GM18505 (cell line): ENCODE data around the gene FOXL2NB.

Experiments
- ATAC-seq: cut with Tn5 transposase; IDR thresholded peaks from one replicate; pipeline ENCODE4 v1.9.1; 2021; ENCODE audit not compliant: unreplicated experiment
- POLR2A ChIP-seq: IDR thresholded peaks from 4 replicates; pipeline ENCODE4 v1.6.1; 2011; ENCODE audit warnings: borderline replicate concordance; ENCODE audit not compliant: insufficient read depth, insufficient read length; ENCODE audit errors: extremely low read depth

The FOXL2NB gene

DNA sequence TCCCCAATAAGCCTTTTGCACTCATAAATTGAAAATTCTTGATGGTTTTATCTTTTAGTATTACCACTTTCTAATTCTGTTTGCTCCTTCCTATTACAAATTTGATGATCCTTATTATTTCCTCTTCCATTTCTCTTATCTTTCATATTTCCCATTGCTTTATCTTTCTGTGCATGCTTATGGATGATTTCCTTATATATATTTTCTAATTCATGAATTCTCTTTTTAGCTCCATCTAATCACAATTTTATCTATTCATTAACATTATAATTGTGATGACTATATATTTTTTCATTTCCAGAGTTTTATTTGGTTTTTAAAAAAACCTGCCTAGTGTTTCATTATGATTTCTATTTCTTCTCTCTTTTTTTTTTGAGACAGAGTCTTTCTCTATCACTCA, 17.9 kb downstream of the FOXL2NB start:
- no peak for ATAC-seq
- no peak for TF ChIP-seq POLR2A

DNA sequence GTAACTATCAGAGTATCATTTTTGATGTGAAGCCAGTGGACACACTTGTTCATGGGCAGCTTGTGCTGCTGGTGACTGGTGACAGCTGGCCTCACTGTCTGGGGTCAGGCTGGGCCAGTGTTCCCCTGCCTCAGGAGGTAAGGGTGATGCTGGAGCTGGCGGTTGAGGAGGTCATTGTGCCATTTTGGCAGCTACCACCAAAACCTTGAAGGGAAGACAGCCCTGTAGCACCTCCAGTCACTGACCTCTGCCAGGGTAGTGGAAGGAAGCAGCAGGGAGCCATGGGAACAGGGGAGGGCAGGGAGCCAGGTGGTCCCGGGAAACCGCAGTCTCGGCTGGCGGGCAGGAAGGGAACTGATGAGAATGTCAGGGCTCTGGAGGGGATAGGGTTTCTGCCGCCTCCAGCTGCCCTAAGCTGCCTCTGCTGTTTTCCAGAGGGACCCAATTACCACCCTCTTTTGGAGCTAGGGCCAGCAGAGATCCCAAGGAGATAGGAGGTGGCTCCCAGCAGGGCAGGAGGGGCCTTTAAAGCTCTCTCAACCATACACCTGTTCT, 24.8 kb downstream of the FOXL2NB start:
- no peak for ATAC-seq
- no peak for TF ChIP-seq POLR2A

DNA sequence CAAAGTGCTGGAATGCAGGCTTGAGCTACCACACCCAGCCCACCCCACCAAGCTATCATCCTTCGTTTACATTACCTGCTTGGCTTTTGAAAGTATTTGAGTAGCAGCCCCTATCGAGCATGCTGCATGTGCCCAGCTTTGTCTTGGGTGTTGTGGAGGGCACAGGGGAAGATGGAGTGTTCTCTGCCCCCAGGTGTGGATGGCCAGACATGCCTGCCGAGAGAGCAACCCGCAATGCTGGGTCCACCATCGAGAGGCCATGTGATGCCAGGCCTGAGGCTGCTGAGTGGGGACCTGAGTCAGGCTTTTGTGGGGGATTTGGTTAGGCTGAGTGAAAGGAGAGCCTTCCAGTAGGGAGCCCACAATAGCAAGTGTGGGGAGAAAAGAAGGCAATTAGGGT, 25.9 kb downstream of the FOXL2NB start:
- no peak for TF ChIP-seq POLR2A
- ATAC-seq: no peak

DNA sequence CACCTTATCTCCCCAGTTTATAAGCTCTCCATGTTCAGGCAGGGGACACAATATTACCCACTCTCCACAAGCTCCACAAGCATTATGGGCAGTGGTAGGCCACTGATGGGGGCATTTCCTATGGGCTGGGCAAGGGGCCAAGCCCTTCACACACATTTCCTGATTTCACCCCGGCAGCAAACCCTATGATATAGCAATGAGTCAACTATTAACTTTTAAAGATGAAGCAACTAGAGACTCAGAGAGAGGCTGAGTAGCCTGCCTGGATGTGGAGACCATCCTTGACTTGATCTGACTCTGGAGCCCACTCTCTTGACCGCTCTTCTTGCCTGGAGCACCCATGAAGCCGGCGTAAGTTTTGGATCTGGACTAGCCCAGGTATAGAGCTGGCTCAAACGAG, 27.4 kb downstream of the FOXL2NB start:
- no peak for ATAC-seq
- TF ChIP-seq POLR2A: no peak

DNA sequence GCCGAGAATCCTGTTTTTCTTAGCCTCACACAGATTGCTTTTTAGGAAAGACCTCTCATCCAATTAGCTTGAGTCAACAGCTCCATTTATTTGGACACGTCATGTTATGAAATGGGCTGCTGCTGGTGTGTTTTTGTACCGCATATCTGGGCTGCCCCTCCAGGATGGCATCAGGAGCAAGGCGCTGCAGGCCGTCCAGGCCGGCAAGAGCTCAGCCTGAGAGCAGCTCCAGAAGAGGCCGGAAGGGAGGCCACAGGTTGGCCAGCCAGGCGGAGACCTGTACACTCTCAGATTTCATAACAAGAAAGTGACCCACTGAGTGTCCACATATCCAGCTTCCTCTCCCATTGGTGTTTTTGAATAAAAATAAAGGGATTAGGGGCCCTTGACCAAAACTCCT, 28.3 kb downstream of the FOXL2NB start:
- ATAC-seq: no peak
- no peak for TF ChIP-seq POLR2A

DNA sequence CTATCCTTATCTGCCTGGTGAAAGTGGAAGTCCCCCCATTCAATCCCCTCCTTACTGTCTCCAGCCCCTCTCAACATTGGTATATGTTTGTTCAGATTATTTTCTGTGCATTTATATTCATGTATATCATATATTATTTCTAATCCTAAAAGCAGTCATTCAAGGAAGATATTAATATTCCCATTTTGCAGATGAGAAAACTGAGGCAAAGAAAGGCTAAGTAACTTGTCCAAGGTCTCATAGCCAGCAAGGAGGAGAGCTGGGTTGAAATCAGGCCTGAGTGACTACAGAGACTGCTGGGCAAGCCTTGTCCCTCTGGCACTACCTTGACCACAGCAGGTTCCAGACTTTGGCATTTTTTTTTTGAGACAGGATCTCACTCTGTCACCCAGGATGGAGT, 29.0 kb downstream of the FOXL2NB start:
- no peak for ATAC-seq
- TF ChIP-seq POLR2A: no peak

DNA sequence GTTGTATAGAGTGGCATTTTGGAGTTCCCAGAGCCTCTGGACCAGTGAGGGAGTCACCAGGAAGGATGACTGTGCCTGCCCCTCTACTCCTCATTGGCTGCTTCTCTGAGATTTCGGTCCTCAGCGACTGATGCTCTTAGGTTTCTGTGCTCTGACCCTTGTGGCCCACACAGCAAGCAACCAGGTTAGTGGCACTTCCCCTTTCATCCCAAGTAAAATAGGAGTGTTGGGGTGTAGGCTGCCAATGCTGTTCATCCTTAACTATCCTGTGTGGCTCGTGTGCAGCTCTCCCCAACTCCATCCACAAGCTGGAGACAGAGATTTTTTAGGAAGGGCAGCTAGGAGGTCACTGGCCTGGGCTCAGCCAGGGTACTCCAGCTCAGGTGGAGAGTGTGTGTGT, 37.8 kb downstream of the FOXL2NB start:
- ATAC-seq: no peak
- no peak for TF ChIP-seq POLR2A

DNA sequence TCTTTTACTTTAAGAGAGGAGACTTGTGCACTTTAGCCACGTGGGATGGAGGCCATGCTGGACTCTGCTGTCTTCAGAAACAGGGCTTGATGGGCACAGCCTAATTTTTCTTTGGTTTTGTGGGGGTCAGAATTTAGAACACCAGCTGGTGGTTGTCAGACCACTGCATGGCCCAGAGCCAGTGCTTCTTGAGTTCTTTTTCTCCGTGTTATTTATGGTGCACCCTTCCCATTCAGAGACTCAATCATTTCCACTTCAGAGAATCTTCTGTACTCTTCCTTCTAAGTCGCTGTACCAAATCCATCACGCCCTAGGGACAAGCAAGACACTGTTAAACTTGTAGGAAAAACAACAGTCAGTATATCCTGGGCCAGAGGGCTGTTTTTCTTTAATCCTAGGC, 38.9 kb downstream of the FOXL2NB start:
- no peak for TF ChIP-seq POLR2A
- no peak for ATAC-seq

DNA sequence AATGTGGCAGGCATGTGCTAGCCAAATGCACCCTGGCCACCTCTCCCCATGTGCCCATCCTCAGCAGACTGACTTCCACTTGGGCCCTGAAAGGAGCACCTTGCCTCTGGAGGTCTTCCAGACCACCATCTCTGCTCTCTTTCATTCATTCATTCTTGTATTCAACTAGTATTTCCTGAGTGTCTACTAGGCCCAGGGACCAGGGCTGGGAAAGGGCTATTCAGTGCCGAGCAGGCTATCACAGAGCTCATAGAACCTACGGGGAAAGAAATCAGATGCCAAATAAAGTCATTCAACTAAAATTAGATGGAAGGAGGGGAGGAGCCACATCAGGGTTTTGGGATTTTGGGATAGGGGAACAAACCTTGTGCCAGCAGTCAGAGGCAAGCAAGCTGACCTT, 40.2 kb downstream of the FOXL2NB start:
- ATAC-seq: no peak
- no peak for TF ChIP-seq POLR2A

DNA sequence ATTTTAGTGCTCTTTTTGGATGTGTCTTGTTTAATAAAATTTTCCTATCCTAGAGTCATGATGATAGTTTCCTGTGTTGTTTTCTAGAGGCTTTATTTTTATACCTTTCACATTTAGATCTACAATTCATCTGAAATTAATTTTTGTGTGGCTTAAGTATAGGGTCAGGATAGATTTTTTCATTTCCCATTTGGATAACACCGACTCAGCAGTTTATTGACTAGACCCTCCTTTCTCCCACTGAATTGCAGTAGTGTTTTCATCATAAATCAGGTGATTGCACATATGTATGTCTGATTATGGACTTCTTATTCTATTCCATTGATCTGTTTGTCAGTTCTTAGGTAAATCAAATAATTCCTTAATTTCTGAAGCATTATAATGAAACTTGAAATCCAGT, 48.7 kb downstream of the FOXL2NB start:
- no peak for ATAC-seq
- no peak for TF ChIP-seq POLR2A
